ENCODE results near the gene CDH4. TPM values are rescaled to one million over a fixed set of nuclear protein-coding genes. Genes with fewer than 3 reads are reported as not detected.

The CDH4 gene
- total RNA-seq, 1 experiment from 2014 or later: 25.0 TPM

- DNase-seq (ENCODE audit: unreplicated experiment): no peak
- ChIA-PET CTCF (no interaction called here), POLR2A (interaction anchor here (0.7 kb wide), 1 partner anchor 10 kb away, joined by 4 read pairs; no protein-coding TSS in a partner anchor)
- H3K4me3 Mint-ChIP-seq (ENCODE audit: unreplicated experiment): no peak overlapping the region
- intact Hi-C loops (cut with micrococcal nuclease): no loop called here
- BruUV-seq (replicated peaks): no TSS peak
- no peaks in the 10 kb centered on the region for H3K27me3 Mint-ChIP-seq (ENCODE audit: insufficient read depth, unreplicated experiment)
- peaks cover 8% of the 10 kb centered on the region for H3K4me1 Mint-ChIP-seq (ENCODE audit: insufficient read depth, unreplicated experiment)
- H3K27ac Mint-ChIP-seq (ENCODE audit: low read depth, unreplicated experiment): no peak overlapping the region
- no peaks in the 10 kb centered on the region for H3K36me3 Mint-ChIP-seq (ENCODE audit: insufficient read depth, unreplicated experiment)
- no peak for TF ChIP-seq CTCF (IDR thresholded peaks at IDR 0.05; ENCODE audit: unreplicated experiment)
- H3K9me3 Mint-ChIP-seq (ENCODE audit: unreplicated experiment): no peaks in the 10 kb centered on the region
Measured at GRCh38 chr20:61817575-61817974, 565.5 kb downstream of the CDH4 start.

GRCh38 chr20:61818746-61819573 lies 566.9 kb downstream of the CDH4 start:
- no TSS peak for BruUV-seq (replicated peaks)
- Mint-ChIP-seq H3K27ac (ENCODE audit: low read depth, unreplicated experiment) (no peak overlapping the region), H3K36me3 (ENCODE audit: insufficient read depth, unreplicated experiment) (no peaks in the 10 kb centered on the region), H3K9me3 (ENCODE audit: unreplicated experiment) (peaks cover 8% of the 10 kb centered on the region), H3K4me3 (ENCODE audit: unreplicated experiment) (no peak overlapping the region), H3K27me3 (ENCODE audit: insufficient read depth, unreplicated experiment) (no peaks in the 10 kb centered on the region), H3K4me1 (ENCODE audit: insufficient read depth, unreplicated experiment) (no peaks in the 10 kb centered on the region)
- no peak for DNase-seq (ENCODE audit: unreplicated experiment)
- intact Hi-C loops (cut with micrococcal nuclease): no loop called here
- no peak for TF ChIP-seq CTCF (IDR thresholded peaks at IDR 0.05; ENCODE audit: unreplicated experiment)
- ChIA-PET CTCF (no interaction called here), POLR2A (no interaction called here)

GRCh38 chr20:61819574-61819846 lies 567.4 kb downstream of the CDH4 start:
- intact Hi-C loops (cut with micrococcal nuclease): no loop called here
- Mint-ChIP-seq H3K36me3 (ENCODE audit: insufficient read depth, unreplicated experiment) (no peaks in the 10 kb centered on the region), H3K27ac (ENCODE audit: low read depth, unreplicated experiment) (no peak overlapping the region), H3K9me3 (ENCODE audit: unreplicated experiment) (peaks cover 8% of the 10 kb centered on the region), H3K4me1 (ENCODE audit: insufficient read depth, unreplicated experiment) (no peaks in the 10 kb centered on the region), H3K4me3 (ENCODE audit: unreplicated experiment) (no peak overlapping the region), H3K27me3 (ENCODE audit: insufficient read depth, unreplicated experiment) (no peaks in the 10 kb centered on the region)
- TF ChIP-seq CTCF (IDR thresholded peaks at IDR 0.05; ENCODE audit: unreplicated experiment): no peak
- DNase-seq (ENCODE audit: unreplicated experiment): no peak
- CTCF ChIA-PET: no interaction called here
- POLR2A ChIA-PET: no interaction called here
- BruUV-seq (replicated peaks): no TSS peak

- no peaks in the 10 kb centered on the region for H3K36me3 Mint-ChIP-seq (ENCODE audit: insufficient read depth, unreplicated experiment)
- intact Hi-C loops (cut with micrococcal nuclease): no loop called here
- BruUV-seq (replicated peaks): no TSS peak
- CTCF ChIA-PET: no interaction called here
- POLR2A ChIA-PET: no interaction called here
- no peak overlapping the region for H3K4me3 Mint-ChIP-seq (ENCODE audit: unreplicated experiment)
- no peaks in the 10 kb centered on the region for H3K4me1 Mint-ChIP-seq (ENCODE audit: insufficient read depth, unreplicated experiment)
- H3K9me3 Mint-ChIP-seq (ENCODE audit: unreplicated experiment): peaks cover 8% of the 10 kb centered on the region
- H3K27me3 Mint-ChIP-seq (ENCODE audit: insufficient read depth, unreplicated experiment): no peaks in the 10 kb centered on the region
- no peak for TF ChIP-seq CTCF (IDR thresholded peaks at IDR 0.05; ENCODE audit: unreplicated experiment)
- H3K27ac Mint-ChIP-seq (ENCODE audit: low read depth, unreplicated experiment): no peak overlapping the region
- no peak for DNase-seq (ENCODE audit: unreplicated experiment)
Measured at GRCh38 chr20:61819921-61820825, 568.1 kb downstream of the CDH4 start.

Data from MCF 10A (cell line).